ENCODE measurements around the gene NUP160.

- TF ChIP-seq CTCF (IDR thresholded peaks at IDR 0.05) (no peak), POLR2A (IDR thresholded peaks at IDR 0.05) (no peak)
These were observed 16.8 kb upstream of the NUP160 start for GRCh38 chr11:47864901-47865300.

Data from right lobe of liver (tissue), 4 donors.